Pons (tissue), 1 donor: ENCODE measurements around the gene CREB1.

Experiments used
- DNase-seq: peaks from one replicate; pipeline ENCODE4 v3.0.0-alpha.2; 2016; ENCODE audit warnings: low spot score

Gene CREB1

DNA sequence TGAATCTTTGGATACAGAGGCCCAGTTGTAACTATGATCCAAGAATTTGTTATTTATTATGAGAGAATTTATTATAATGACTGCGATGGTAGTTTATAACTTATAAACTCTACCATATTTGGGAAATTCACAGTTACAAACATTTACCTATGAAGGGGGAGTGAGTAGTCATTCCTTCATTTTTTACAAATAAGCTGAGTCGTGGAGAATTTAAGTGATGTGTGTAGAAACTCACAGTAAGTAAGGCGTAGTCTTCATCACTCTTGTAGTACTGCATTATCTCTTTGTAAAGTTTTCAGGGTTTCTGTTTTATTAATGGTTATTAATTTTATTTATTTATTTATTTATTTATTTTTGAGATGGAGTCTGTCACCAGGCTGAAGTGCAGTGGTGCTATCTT lies 13.5 kb downstream of the CREB1 start:
- DNase-seq = no peak

DNA sequence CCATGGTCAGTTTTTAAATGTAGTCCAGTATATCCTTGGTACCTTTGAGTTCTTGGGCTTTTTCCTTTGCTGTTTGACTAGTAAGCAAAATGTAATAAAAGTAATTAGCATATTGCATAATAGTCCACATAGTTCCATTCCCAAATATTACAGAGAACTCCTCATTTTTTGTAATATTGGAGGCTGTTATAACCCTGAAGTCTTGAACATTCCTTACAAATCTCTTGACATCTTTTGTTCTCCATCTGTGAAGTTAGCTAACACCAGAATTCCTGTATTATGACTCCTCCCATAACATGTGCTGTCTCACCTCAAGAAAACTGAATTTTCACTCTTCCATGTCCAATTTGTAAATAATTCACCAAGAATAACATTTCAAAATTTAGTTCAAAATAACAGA lies 17.1 kb downstream of the CREB1 start:
- DNase-seq = no peak

GRCh38 chr2:207549145-207549544 lies 19.4 kb downstream of the CREB1 start:
- DNase-seq = no peak

DNA sequence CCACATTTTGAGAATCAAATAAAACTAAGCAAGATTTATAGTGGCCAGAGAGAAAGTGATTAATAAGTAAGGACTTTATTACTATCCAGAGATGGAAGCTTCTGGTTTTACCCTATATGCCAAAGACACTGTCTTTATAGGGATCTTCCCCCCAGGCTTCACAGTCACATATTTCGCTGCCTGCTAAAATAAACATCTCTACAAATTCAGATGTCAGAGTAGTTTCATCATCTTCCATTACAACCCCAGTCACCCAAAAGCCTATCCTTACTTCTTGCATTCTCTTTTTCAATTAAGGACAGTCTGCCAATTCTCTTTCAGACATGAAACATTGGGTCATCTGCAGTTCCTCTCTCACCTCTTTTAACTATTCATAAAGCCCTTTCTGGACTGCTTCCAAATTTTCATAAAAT lies 28.3 kb downstream of the CREB1 start:
- no peak for DNase-seq

DNA sequence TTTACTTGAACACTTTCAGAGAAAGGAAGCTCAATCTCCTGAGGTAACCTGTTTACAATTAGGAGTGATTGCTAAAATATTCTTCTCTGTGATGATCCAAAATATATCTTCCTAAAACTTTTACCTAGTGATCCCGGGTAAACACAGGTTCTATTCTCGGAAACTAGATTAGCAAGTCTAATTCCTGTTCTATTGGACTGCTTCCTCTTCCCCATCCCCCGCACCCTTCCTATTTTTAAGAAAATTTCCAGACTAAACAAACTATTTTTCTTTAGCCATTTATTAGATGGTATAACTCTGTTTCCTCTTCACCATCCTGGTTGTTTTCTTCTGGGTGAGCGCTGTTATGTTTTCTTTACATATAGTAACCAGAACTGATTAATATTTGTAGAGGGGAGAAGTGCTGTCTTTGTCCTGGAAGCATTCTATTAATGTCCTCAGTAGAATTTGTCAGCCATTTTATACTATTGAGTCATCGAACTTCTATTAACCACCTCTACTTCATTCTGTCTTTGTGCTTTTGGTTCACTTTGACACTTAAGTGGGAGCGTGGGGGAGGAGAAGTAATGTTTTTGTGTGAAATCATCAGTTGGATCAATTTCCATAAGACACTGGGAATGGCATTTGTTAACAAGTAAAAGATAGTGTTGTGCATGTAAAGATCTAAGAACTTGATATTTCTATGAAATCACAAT lies 31.8 kb downstream of the CREB1 start:
- no peak for DNase-seq

DNA sequence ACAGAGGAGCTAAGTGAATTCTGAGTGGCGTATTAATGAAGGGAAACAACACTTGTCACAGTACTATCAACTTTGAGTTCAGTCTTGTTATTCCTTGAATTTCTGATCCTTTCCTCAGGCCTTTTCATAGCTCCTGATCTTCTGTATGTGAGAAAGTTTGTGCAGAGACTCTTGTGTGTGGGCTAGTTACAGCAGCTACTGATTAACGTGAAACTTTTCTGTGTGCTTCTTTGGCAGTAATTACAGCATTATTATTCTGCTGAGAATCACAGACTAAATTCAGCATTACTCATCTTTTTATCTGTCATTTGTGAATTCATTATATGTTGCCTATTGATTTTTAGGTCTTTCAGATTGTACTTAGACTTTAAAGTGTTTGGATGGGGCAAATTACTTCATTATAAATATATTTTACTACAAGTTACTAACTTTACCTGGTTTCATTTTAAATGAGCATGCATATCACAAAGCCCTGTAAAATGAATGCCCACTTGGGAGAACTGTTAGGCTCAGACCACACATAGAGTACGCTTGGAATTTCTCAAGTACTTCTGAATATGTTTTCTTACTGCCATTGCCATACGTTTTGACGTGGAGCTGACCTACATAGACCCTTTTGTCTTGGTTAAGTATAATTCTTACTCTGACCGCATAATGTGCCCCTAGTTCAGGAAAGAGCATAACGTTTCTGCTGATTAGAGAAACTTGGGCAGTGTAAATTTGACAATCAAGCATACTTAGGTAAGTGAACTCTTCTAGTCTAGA lies 36.2 kb downstream of the CREB1 start:
- DNase-seq = no peak

DNA sequence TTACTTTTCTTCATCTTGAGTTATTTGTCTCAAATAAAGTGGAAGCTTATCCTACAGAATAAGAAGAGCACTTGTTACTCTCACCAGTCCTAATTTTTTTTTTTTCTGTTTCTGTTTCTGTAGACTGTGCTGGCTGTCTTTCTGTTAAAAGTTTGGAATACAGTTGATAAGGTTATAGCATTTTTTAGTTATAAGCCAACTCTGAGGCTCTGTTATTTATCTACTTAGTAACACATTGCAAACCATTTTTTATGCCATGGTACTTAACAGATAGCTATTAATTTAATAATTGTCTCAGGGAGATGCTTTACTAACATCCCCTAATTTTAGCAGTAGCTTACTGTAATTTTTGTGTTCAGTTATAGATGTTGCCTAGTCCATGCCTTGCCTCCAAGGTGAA lies 37.9 kb downstream of the CREB1 start:
- no peak for DNase-seq

- DNase-seq = no peak
These were observed 41.6 kb downstream of the CREB1 start for GRCh38 chr2:207571370-207571769.

- DNase-seq = no peak
These were observed 55.2 kb downstream of the CREB1 start for GRCh38 chr2:207584952-207585351.

DNA sequence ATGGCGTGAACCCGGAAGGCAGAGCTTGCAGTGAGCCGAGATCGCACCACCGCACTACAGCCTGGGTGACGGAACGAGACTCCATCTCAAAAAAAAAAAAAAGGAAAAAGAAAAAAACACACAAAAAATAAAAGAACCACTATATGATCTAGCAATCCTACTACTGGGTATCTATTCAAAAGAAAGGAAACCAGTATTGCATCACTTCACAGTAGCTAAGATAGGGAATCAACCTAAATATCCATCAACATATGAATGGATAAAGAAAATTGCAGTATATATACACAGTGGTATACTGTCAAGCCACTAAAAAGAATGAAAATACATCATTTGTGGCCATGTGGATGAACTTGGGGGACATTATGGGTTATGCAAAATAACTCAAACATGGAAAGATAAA lies 57.5 kb downstream of the CREB1 start:
- no peak for DNase-seq

DNA sequence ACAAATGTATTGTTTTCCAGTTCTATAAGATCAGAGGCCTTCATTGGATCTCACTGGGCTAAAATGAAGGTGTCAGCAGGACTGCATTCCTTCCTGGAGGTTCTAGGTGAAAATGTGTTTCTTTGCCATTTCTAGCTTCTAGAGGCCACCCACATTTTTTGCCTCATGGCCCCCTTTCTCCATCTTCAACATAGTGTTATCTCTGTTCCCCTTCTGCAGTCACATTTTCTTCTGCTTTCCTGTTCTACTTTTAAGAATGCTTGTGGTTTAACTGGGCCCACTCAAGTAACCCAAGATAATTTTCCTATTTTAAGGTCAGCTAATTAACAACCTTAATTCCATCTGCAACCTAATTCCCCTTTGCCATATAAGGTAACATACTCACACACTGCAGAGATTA lies 59.4 kb downstream of the CREB1 start:
- DNase-seq = no peak

- DNase-seq = no peak
These were observed 63.5 kb downstream of the CREB1 start for GRCh38 chr2:207593277-207593676.

DNA sequence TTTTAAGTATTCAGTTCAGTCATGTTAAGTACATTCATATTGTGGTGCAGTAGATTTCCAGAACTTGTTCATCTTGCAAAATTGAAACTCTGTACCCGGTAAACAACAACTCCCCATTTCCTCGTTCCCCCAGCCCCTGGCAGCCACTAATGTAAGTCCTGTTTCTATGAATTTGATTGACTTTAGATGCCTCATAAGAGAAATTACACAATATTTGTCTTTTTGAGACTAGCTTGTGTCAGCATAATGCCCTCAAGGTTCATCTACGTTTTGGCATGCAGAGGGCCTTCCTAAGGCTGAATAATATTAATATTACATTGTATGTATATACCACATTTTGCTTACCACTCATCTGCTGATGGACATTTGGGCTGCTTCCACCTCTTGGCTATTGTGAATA lies 64.5 kb downstream of the CREB1 start:
- no peak for DNase-seq

- DNase-seq = no peak
These were observed 65.0 kb downstream of the CREB1 start for GRCh38 chr2:207594731-207595130.

- no peak for DNase-seq
These were observed 69.9 kb downstream of the CREB1 start for GRCh38 chr2:207599636-207600035.

- DNase-seq = no peak
These were observed 70.5 kb downstream of the CREB1 start for GRCh38 chr2:207600231-207600630.

DNA sequence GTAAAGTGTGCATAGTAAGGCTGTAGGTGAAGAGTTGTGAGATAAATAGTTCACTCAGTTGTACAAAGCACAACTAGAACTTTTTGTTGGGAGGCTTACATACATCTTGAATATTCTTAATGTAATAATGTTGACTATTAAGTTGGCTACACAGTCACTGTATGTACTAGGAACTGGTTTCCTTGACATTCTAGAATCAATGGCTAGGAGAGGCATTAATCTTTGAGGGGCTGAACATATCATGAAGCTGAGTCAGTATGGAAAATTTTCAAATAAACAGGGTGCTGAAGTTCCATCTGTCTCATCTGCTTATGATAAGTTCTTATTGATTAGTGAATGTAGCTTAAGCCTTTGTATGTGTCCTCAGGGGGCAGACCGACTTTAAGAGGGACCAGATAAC lies 72.0 kb downstream of the CREB1 start:
- DNase-seq = no peak

- no peak for DNase-seq
These were observed 73.7 kb downstream of the CREB1 start for GRCh38 chr2:207603486-207603885.

- no peak for DNase-seq
These were observed 76.6 kb downstream of the CREB1 start for GRCh38 chr2:207606399-207606798.

DNA sequence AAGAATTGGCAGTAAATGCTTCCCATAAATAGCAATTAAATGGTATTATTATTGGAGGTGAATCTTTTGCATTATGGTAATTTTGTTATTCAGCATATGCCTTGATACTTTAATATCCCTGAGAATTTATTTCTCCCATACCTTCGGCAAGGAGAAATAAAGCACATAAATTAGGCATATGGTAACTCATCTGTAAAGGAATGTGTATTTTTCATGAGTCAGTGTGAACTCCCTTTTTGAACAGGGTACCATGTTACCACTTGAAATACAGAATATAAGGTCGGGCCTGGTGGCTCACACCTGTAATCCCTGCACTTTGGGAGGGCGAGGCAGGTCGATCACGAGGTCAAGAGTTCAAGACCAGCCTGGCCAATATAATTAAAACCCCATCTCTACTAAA lies 77.1 kb downstream of the CREB1 start:
- DNase-seq = no peak

DNA sequence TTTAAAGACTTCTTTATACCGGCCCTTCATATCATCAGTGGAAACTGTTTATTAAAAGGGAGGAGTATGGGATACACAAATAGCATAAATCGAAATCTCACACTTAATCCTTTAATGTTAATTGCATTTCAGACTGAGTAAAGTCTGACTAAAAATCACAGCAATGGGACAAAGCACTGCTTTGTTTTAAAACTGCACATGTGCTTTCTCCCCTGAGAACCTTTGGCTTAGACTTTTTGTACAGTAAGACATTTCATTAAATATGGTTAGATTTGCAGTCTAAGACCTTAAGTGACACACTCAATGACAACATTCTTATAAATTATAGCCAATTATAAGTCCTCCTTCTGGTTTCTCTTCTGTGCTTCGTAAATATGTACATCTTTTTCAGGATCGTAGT lies 83.0 kb downstream of the CREB1 start:
- no peak for DNase-seq

- DNase-seq = no peak
These were observed 85.1 kb downstream of the CREB1 start for GRCh38 chr2:207614824-207615223.

DNA sequence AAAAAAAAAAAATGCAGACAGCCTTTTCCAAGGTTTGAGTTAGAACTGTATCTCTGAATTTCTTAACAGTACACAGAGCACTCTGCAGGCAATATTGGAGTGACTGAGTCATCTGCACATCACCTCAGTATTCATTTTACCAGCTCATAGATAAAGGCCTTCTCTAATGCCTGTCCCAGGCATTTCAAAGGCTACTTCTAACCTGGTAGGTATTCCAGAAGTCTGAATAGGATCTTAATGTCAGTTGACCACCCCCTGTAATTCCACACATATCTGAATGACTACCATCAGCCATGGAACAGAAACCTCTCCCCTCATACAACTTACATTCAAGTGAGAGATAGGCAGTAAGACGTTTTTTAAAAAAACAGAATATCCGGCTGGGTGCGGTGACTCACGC lies 86.4 kb downstream of the CREB1 start:
- DNase-seq = no peak
